HG03280 (cell line): ENCODE data around the gene SPECC1L.

Experiments
- ATAC-seq: cut with Tn5 transposase; IDR thresholded peaks from one replicate; pipeline ENCODE4 v1.9.1; 2021; ENCODE audit warnings: mild to moderate bottlenecking, moderate library complexity; ENCODE audit not compliant: unreplicated experiment

Gene SPECC1L

GRCh38 chr22:24319451-24319850 lies 48.8 kb downstream of the SPECC1L start:
- ATAC-seq: no peak

- ATAC-seq: no peak
These were observed 51.4 kb downstream of the SPECC1L start for GRCh38 chr22:24321999-24322398.

- no peak for ATAC-seq
These were observed 51.9 kb downstream of the SPECC1L start for GRCh38 chr22:24322522-24322921.

- ATAC-seq: no peak
These were observed 52.6 kb downstream of the SPECC1L start for GRCh38 chr22:24323233-24323632.

- no peak for ATAC-seq
These were observed 53.1 kb downstream of the SPECC1L start for GRCh38 chr22:24323695-24324094.

- ATAC-seq: no peak
These were observed 53.5 kb downstream of the SPECC1L start for GRCh38 chr22:24324137-24324536.

- no peak for ATAC-seq
These were observed 54.6 kb downstream of the SPECC1L start for GRCh38 chr22:24325105-24325757.

- ATAC-seq: no peak
These were observed 55.6 kb downstream of the SPECC1L start for GRCh38 chr22:24326266-24326665.

- ATAC-seq: no peak
These were observed 57.2 kb downstream of the SPECC1L start for GRCh38 chr22:24327832-24328231.

- ATAC-seq: no peak
These were observed 58.8 kb downstream of the SPECC1L start for GRCh38 chr22:24329453-24329852.

- ATAC-seq: no peak
These were observed 60.0 kb downstream of the SPECC1L start for GRCh38 chr22:24330636-24331035.

- ATAC-seq: no peak
These were observed 61.1 kb downstream of the SPECC1L start for GRCh38 chr22:24331468-24332440.

- no peak for ATAC-seq
These were observed 62.7 kb downstream of the SPECC1L start for GRCh38 chr22:24333301-24333700.

GRCh38 chr22:24335496-24335895 lies 64.9 kb downstream of the SPECC1L start:
- no peak for ATAC-seq

- ATAC-seq: no peak
These were observed 67.4 kb downstream of the SPECC1L start for GRCh38 chr22:24337894-24338645.

- no peak for ATAC-seq
These were observed 68.3 kb downstream of the SPECC1L start for GRCh38 chr22:24338726-24339451.

GRCh38 chr22:24339452-24339747 lies 68.8 kb downstream of the SPECC1L start:
- ATAC-seq: no peak

GRCh38 chr22:24341627-24342026 lies 71.0 kb downstream of the SPECC1L start:
- no peak for ATAC-seq

- ATAC-seq: no peak
These were observed 80.0 kb downstream of the SPECC1L start for GRCh38 chr22:24350627-24351026.

GRCh38 chr22:24353121-24353520 lies 82.5 kb downstream of the SPECC1L start:
- no peak for ATAC-seq

GRCh38 chr22:24355574-24355973 lies 84.9 kb downstream of the SPECC1L start:
- ATAC-seq: no peak
